GM21786 (cell line): ENCODE data around the gene C3orf62.

ENCODE experiments used
- ATAC-seq: cut with Tn5 transposase; IDR thresholded peaks from one replicate; pipeline ENCODE4 v1.9.1; 2021; ENCODE audit not compliant: unreplicated experiment

The C3orf62 gene

GRCh38 chr3:49276475-49277382 lies at the start of gene C3orf62:
C3orf62 (minus strand) TSS chr3:49277232; CDS start chr3:49276872, 360 bp downstream.
- peak; percentile 69 for ATAC-seq

- no peak for ATAC-seq
Measured at GRCh38 chr3:49324768-49325167, 47.7 kb upstream of the C3orf62 start.

- ATAC-seq, result no peak
Measured at GRCh38 chr3:49316696-49317457, 39.8 kb upstream of the C3orf62 start.

- ATAC-seq, result no peak
Measured at GRCh38 chr3:49313896-49314688, 37.1 kb upstream of the C3orf62 start.

GRCh38 chr3:49311283-49311682 lies 34.3 kb upstream of the C3orf62 start:
- ATAC-seq, result no peak

GRCh38 chr3:49310677-49311076 lies 33.6 kb upstream of the C3orf62 start:
- no peak for ATAC-seq

- ATAC-seq, result no peak
Measured at GRCh38 chr3:49305608-49306007, 28.6 kb upstream of the C3orf62 start.

- ATAC-seq, result no peak
Measured at GRCh38 chr3:49302613-49303012, 25.6 kb upstream of the C3orf62 start.

- ATAC-seq, result no peak
Measured at GRCh38 chr3:49300595-49300994, 23.6 kb upstream of the C3orf62 start.

GRCh38 chr3:49298511-49298910 lies 21.5 kb upstream of the C3orf62 start:
- no peak for ATAC-seq

GRCh38 chr3:49296781-49297411 lies 19.9 kb upstream of the C3orf62 start:
- ATAC-seq, result no peak

- no peak for ATAC-seq
Measured at GRCh38 chr3:49295489-49296058, 18.5 kb upstream of the C3orf62 start.

GRCh38 chr3:49294343-49294742 lies 17.3 kb upstream of the C3orf62 start:
- no peak for ATAC-seq

GRCh38 chr3:49283997-49284396 lies 7.0 kb upstream of the C3orf62 start:
- ATAC-seq, result no peak

GRCh38 chr3:49279376-49279775 lies 2.3 kb upstream of the C3orf62 start:
- no peak for ATAC-seq

GRCh38 chr3:49278548-49278947 lies 1.5 kb upstream of the C3orf62 start:
- no peak for ATAC-seq

GRCh38 chr3:49277383-49277775 lies 347 bp upstream of the C3orf62 start:
- no peak for ATAC-seq

- no peak for ATAC-seq
Measured at GRCh38 chr3:49273825-49274532, 3.1 kb downstream of the C3orf62 start.

GRCh38 chr3:49271047-49271446 lies 6.0 kb downstream of the C3orf62 start:
- no peak for ATAC-seq

- ATAC-seq, result no peak
Measured at GRCh38 chr3:49270156-49270500, 6.9 kb downstream of the C3orf62 start.
